Activated CD8-positive, alpha-beta memory T cell treated with anti-CD3 and anti-CD28 coated beads, Interleukin-2, amount 50 U/mL, for 24 hours (primary cell): ENCODE data around the gene GPR162.

Source experiments
- DNase-seq: peaks from one replicate; pipeline ENCODE4 v3.0.0-alpha.2; 2020; ENCODE audit errors: extremely low read depth

The GPR162 gene

DNA sequence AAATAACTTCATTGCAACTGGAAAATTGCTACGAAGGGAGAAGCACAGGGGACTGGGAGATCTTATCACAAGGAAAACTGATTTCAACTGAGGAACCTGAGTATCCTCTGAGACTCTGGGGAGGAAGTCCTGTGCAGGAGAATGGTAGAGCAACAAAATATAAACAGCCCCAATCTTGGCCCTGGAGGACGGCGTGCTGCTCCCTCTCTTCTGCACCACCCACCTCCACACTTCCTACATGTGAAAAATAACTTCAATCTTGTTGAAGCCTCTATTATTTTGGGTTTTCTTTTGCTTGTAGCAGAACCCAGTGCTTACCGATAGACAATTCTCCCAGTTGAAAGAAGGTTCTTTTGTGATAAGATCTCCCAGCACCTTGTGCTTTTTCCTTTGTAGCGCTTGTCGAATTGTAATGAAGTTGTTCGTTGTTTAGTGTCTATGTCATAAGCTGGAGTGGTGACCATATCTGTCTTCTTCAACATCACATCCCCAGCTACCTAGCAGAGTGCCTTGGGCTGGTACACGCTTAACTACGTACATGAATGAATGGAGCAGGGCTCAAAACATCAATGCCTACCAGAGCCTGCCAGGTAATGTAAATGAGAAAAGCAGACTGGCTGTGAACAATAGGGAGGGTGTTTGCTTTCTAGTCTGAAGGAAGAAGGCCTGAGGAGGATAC lies 35.1 kb upstream of the GPR162 start:
- no peak for DNase-seq

- no peak for DNase-seq
Measured at GRCh38 chr12:6787309-6787708, 34.3 kb upstream of the GPR162 start.

DNA sequence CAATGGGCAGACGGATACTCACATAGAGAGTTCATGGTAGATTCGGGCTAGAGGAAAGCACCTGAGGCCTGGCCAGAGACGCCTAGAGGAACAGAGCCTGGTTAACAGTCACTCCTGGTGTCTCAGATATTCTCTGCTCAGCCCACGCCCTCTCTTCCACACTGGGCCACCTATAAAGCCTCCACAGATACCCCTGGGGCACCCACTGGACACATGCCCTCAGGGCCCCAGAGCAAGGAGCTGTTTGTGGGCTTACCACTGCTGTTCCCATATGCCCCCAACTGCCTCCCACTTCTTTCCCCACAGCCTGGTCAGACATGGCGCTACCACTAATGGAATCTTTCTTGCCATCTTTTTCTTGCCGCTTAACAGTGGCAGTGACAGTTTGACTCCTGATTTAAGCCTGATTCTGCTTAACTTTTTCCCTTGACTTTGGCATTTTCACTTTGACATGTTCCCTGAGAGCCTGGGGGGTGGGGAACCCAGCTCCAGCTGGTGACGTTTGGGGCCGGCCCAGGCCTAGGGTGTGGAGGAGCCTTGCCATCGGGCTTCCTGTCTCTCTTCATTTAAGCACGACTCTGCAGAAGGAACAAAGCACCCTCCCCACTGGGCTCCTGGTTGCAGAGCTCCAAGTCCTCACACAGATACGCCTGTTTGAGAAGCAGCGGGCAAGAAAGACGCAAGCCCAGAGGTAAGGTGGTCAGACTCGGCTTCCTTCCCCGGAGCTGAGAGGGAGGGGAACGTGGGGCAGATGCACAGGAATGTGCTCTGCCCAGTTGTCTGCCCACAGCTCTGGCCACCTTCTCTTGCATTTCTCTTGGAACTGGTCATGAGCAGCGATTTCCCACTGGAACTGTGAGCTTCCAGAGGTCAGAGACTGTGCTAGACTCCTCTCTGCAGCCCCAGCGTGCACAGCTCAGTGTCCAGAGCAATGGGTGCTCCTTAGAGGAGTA lies 32.4 kb upstream of the GPR162 start, which contains the start of gene CD4:
CD4 (plus strand) TSS at position 557 of the 953 bp plus-strand sequence. CDS start 10,611 bp downstream, outside the sequence.
- DNase-seq, result no peak

DNA sequence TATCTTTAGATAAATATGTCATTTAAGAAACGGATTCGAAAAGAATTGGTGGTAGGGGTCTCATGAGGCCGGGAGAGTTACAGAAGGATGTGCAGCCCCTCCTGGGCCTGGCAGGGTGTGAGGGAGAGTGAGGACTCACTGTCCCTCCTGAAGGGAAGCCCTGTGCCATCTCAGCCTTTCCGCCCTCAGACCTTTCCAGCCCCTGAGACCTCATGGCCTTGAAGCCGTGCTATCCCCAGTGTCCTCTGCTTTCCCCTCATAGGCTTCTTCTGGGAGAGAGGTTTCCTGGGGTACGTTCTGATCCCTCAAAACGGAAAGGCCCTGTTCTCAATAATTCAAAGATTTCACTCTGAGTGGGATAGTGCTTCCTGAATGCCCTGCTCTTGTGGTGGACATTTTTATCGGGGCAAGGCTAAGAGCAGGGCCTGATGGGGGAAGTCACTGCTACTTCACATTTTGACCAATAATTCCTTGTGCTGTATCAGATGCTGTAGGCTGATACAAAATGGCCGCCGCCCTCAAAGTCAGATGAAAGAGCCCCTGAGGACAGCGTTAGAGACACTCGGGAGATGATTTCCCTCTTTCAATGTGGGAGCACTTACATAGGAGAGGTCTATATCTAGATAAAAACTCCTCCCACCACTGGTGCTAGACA lies 31.0 kb upstream of the GPR162 start:
- DNase-seq, result no peak

DNA sequence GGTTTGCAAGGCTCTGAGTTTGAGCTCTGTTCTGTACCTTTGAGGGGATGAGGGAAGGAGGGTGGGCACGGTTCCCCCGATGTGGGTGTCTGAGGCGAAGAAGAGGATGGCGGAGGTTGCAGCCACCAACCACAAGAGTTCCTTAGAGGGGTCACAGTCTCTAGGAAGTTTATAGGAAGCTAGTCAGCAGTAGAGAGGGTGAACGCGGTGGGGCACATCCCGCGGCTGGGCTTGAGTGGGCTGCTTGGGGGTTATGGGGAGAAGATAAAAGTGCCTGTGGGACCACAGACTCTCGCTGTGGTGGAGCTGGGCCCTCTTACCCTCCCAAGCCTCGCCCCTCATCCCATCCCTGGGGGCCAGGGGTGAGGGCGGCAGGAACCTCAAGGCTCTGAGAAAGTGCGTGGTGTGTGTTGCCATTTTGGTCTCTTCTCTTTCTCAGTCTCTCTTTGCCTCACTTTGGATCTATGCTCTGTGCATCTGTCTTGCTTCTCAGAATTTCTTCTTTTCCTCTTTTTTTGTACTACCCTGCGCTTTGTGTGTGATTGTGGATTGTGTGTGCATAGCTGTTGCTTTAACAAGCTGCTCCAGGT lies 29.6 kb upstream of the GPR162 start:
- no peak for DNase-seq

DNA sequence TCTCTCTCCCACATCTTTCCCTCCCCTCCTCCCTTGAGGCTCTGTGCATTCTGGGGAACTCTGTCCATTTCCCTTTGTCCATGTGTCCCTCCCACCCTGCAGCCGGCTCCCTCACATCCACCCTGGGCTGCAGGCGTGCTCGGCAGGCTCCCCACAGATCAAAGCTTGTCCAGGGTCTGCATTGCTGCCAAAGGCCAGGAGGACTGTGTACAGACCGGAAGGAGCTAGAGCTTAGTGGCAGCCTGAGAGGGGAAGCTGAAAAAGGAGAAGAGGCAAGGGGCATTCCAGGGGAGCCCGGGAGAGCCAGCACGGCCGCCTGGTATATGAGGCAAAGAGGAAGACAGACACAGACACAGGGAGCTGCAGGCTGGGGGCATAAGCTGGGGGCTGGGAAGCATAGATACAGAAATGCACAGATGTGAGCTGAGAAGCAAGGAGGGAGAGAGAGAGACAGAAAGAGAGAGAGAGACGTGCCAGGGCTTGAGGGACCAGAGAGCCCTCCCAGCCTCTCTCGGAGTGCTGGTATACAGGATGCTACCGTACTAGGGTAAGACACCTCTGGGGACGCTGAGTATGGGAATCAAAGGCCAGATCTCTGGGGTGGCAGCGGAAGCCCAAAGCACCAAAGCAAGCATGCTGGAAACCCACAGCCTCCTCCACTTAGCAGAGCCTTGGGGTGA lies 29.0 kb upstream of the GPR162 start:
- no peak for DNase-seq

DNA sequence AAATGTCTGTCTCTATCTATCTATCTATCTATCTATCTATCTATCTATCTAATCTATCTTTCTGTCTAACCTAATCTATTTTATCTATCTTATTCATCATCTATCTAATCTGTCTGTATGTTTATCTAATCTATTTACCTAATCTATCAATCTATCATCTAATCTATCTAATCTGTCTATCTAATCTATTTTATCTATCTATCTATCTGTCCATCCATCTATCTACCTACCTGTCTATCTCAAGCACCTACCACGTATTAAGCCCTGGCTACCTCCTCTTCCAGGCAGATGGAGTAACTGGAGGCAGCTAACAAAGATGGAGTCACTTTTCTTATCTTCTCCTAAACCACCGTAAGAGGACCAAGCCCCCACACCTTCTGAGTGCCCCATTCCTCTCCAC lies 26.5 kb upstream of the GPR162 start:
- no peak for DNase-seq

DNA sequence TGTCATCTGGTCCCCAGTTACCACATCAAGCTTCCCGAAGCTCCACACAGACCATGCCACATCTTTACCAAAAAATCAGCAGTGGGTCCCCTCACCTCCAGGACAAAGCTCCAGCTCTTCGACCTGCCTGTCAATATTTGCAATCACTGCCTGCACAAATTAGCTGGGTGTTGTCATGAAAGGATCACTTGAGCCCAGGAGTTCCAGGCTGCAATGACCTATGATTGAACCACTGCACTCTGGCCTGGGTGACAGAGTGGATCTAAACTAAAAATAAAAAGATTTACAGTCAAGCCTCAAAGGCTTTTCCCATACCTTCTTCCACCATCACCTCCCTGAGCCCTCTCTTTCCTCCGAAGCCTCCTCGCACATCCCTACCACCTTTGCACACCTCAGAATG lies 25.0 kb upstream of the GPR162 start:
- DNase-seq, result no peak

DNA sequence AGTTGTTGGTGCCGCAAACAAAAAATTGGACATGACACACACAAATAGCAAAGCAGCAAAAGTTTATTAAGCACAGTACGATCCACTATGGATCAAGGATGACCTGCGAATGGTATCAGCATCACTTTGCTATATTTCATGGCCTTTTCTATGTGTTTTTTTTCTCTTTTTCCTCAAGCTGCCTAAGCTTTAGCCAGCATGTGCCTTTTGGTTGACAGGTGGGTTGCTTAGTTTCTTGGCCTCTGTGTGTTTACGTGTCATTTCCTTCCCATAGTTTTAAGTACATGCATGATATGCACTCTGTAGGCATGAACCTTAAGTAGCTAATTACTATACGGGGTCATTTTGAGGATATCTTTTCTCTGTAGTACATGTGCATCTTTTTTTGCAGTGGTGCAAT lies 22.5 kb upstream of the GPR162 start:
- no peak for DNase-seq

DNA sequence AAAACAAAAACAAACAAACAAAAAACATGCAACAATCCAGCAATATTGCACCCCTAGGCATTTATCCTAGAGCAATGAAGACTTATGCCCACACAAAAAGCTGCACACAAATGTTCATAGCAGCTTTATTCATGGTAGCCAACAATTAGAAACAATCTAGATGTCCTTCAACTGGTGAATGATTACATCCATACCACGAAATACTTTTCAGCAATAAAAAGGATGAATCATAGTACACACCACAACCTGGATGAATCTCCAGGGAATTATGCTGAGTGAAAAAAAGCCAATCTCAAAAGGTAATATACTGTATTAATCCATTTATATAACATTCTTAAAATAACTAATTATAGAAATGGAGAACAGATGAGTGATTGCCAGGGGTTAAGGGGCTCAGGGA lies 14.5 kb upstream of the GPR162 start:
- no peak for DNase-seq

DNA sequence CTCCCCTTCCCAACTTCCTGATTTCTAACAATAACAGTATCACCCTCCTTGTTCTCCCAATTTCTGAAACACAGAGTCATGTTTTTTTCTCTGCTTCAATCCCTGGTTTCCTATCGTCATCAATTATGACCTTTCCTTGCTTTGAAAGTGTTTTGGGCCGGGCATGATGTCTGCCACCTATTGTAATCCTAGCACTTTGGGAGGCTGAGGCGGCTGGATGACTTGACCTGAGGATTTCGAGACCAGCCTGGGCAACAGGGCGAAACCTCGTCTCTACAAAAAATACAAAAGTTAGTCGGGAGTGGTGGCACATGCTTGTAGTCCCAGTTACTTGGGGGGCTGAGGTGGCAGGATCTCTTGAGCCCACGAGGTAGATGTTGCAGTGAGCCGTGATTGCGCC lies 12.6 kb upstream of the GPR162 start:
- DNase-seq, result no peak

- DNase-seq, result no peak
Measured at GRCh38 chr12:6810758-6811157, 10.9 kb upstream of the GPR162 start.

DNA sequence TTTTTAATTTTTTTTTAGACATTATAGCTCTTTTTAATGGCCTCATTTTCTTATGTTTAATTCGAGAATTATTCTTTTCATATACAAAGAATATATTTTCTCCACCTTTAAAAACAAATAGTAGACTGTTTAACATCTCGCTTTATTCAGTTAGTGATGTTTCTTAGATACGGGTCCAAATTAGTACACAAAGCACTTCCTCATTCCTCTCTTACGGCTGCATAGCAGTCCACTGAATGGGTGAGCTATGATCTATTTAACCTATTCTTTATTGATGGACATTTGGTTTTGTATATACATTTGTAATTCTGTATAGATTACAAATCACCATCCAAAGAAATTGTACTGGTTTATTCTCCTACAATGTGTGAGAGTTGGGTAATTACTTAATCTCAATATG lies 8.3 kb upstream of the GPR162 start:
- DNase-seq, result no peak

- no peak for DNase-seq
Measured at GRCh38 chr12:6816598-6816997, 5.0 kb upstream of the GPR162 start.

- DNase-seq, result no peak
Measured at GRCh38 chr12:6817098-6817497, 4.5 kb upstream of the GPR162 start.

DNA sequence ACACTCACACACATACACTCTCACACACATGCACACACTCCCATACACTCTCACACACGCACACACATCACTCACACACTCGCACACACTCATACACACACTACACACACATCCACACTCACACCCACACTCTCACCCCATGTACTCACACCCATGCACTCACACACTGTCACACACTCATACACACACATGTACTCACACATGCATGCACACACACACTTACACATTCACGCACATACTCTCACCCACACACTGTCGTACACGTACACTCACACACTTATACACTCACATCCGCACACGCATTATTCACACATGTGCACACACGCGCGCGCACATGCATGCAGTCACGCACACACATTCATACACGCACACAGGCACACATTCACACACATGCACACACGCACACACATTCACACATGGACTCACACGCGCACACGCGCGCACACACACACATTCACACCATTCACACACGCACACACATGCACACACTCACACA lies 3.9 kb upstream of the GPR162 start:
- DNase-seq, result no peak

GRCh38 chr12:6818222-6818621 lies 3.4 kb upstream of the GPR162 start:
- no peak for DNase-seq

- DNase-seq, result no peak
Measured at GRCh38 chr12:6818645-6819044, 3.0 kb upstream of the GPR162 start.

GRCh38 chr12:6819106-6820030 lies 2.3 kb upstream of the GPR162 start:
- DNase-seq, result no peak

DNA sequence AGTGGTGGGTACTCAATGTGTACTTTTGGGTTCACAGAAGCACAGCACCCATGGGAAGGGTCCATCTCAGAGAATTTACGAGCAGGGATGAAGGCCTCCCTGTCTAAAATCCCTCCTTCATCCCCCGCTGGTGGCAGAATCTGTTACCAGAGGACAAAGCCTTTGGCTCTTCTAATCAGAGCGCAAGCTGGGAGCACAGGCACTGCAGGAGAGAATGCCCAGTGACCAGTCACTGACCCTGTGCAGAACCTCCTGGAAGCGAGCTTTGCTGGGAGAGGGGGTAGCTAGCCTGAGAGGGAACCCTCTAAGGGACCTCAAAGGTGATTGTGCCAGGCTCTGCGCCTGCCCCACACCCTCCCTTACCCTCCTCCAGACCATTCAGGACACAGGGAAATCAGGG lies 1.5 kb upstream of the GPR162 start:
- no peak for DNase-seq
